RWPE1 (cell line): ENCODE measurements around the gene CA14.
A peak's percentile ranks its signal among the peaks of the same experiment; 100 is the strongest.
"Not testable (repeated sequence)": the region's sequence is repeated elsewhere in the genome, so short reads cannot be mapped to it uniquely, and the experiment has no call there.

Experiments used
- CTCF ChIA-PET: fragments of 350-600 bp; sonication (Branson Sonifier 250); formaldehyde crosslinking; extraction: SDS; loops from one replicate; lab custom pipeline; 2021; lab: Yijun Ruan, JAX
- POLR2A ChIA-PET: fragments of 400-600 bp; formaldehyde crosslinking; extraction: SDS; loops from one replicate; lab custom pipeline; 2020; ENCODE audit warnings: antibody characterized with exemption; ENCODE audit not compliant: low non-redundant PET; lab: Yijun Ruan, JAX
- DNase-seq: peaks from one replicate; pipeline ENCODE4 v3.0.0; 2012; ENCODE audit warnings: low spot score
- H3K27ac ChIP-seq: fragments of 450-650 bp; 2 replicates; pipeline ENCODE4 v1.5.1; 2017
- TF ChIP-seq, protein P1 (sequence below): fragments of 450-650 bp; conservative IDR thresholded peaks from 2 replicates; pipeline ENCODE4 v1.5.1; 2017; ENCODE audit warnings: low read depth, mild to moderate bottlenecking

Gene CA14

DNA sequence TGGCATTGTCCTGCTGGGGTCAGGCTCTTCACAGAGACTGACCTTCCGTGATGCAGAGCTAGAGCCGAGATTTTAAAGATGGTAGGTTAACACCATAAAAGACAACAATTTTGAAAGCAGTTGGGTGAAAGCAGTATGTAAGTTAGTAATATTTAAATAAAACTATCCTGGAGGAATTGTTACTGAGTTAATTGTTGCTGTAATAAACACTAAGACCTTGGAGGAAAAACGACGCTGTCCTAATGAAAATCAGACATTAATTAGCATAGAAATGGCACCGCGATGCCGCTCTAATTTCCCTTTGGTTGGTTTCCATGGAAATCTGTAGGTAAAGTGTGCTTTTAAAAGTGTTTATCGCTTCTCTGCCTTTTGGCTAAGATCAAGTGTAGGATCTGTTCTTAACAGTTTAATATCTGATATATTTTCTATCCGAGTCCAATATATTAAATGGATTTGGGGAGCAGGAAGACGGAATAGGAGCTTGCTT lies 20.9 kb upstream of the CA14 start:
- CTCF ChIA-PET: no interaction called here
- peak overlapping the region; percentile 96 for H3K27ac ChIP-seq
- POLR2A ChIA-PET: no interaction called here
- DNase-seq: no peak
- TF ChIP-seq, protein P1, sequence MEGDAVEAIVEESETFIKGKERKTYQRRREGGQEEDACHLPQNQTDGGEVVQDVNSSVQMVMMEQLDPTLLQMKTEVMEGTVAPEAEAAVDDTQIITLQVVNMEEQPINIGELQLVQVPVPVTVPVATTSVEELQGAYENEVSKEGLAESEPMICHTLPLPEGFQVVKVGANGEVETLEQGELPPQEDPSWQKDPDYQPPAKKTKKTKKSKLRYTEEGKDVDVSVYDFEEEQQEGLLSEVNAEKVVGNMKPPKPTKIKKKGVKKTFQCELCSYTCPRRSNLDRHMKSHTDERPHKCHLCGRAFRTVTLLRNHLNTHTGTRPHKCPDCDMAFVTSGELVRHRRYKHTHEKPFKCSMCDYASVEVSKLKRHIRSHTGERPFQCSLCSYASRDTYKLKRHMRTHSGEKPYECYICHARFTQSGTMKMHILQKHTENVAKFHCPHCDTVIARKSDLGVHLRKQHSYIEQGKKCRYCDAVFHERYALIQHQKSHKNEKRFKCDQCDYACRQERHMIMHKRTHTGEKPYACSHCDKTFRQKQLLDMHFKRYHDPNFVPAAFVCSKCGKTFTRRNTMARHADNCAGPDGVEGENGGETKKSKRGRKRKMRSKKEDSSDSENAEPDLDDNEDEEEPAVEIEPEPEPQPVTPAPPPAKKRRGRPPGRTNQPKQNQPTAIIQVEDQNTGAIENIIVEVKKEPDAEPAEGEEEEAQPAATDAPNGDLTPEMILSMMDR: 0 out of 2 replicates have a peak, but pooled peaks have one; percentile 11

DNA sequence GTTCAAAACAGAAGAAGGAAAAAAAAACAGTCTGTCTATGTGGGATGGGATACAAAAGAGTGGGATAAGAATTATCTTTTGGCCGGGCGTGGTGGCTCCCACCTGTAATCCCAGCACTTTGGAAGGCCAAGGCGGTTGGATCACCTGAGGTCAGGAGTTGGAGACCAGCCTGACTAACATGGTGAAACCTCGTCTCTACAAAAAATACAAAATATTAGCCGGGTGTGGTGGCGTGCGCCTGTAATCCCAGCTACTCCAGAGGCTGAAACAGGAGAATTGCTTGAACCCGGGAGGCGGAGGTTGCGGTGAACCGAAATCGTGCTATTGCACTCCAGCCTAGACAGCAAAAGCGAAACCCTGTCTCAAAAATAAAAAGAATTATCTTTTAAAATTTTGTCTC lies 20.4 kb upstream of the CA14 start:
- DNase-seq, CTCF ChIA-PET, POLR2A ChIA-PET: not testable (repeated sequence)
- H3K27ac ChIP-seq: peak overlapping the region; percentile 96

DNA sequence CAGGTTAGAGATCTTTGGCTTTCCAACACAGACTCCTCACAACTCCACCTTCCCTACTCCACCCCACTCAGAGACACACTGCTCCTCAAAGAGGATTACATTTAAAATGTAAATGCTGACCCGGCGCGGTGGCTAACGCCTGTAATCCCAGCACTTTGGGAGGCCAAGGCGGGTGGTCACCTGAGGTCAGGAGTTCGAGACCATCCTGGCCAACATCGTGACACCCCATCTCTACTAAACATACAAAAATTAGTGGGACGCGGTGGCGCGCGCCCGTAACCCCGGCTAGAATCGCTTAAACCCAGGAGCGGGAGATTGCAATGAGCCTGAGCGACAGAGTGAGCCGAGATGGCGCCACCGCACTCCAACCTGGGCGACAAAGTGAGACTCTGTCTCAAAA lies 19.8 kb upstream of the CA14 start:
- POLR2A ChIA-PET: no interaction called here
- DNase-seq: no peak
- TF ChIP-seq, protein P1: no peak
- CTCF ChIA-PET: no interaction called here
- no peak overlapping the region for H3K27ac ChIP-seq

DNA sequence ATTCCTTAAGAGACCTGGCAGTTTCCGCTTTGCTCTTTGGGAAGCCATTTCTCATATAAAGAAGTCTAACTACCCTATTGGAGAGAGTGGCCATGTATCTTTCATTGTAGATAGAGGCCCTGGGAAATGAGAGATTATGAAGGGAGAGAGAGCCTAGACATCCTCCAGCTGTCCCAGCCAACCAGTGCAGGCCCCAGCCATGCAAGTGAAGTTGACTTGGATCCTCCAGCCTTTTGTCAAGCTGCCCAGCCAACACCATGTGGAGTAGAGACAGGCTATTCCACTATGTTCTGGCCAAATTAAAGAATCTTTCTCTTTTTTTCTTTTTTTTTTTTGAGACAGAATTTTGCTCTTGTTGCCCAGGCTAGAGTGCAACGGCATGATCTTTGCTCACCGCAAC lies 14.6 kb upstream of the CA14 start:
- no peak overlapping the region for H3K27ac ChIP-seq
- TF ChIP-seq, protein P1: no peak
- no peak for DNase-seq
- POLR2A ChIA-PET: no interaction called here
- CTCF ChIA-PET: no interaction called here

DNA sequence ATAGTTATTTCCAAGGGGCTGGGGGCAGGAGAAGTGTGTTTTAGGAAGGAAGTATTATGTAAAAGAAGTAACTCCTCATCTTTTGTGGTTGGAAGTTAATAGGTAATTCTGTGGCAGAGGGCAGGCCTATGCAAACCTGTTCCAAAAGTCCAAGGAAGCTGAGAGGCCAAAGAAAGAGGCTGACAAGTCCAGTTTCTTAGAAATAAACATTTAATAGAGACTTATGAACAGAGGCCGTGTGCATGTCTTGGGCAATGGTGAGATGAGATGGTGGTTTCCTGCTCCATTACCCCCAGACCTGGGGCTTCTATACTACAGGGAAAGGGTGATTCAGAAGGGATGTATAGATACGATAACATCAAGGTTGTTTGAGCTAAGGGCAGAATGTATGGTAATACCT lies 7.6 kb upstream of the CA14 start:
- no peak overlapping the region for H3K27ac ChIP-seq
- POLR2A ChIA-PET: no interaction called here
- no peak for DNase-seq
- TF ChIP-seq, protein P1: no peak
- CTCF ChIA-PET: no interaction called here

DNA sequence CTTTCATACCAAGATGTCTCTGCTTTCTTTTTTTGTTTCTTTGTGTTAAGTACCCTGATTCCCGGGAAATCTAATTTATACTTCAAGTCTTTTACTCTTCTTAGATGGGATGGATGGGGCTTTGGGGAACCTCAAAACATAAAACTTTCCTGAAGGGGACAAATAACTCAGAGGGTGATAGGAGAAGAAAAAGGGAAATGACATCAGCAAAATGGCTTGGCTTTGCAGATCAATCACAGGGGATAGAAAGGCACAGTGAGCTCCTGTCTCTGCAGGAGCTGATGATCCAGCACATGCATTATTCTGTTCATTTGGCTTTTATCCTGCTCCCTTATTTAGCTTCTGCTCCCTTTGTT lies 1.4 kb upstream of the CA14 start:
- POLR2A ChIA-PET: no interaction called here
- CTCF ChIA-PET: interaction anchor here (0.7 to 2.7 kb wide), 6 partner anchors 11 to 51 kb away, joined by 3 to 21 read pairs (median 4); partner anchors contain the start of gene CIART
- no peak for DNase-seq
- TF ChIP-seq, protein P1: no peak; the same call in 1 of the 2 replicates
- H3K27ac ChIP-seq: peak overlapping the region; percentile 63; the same call in 1 of the 2 replicates

DNA sequence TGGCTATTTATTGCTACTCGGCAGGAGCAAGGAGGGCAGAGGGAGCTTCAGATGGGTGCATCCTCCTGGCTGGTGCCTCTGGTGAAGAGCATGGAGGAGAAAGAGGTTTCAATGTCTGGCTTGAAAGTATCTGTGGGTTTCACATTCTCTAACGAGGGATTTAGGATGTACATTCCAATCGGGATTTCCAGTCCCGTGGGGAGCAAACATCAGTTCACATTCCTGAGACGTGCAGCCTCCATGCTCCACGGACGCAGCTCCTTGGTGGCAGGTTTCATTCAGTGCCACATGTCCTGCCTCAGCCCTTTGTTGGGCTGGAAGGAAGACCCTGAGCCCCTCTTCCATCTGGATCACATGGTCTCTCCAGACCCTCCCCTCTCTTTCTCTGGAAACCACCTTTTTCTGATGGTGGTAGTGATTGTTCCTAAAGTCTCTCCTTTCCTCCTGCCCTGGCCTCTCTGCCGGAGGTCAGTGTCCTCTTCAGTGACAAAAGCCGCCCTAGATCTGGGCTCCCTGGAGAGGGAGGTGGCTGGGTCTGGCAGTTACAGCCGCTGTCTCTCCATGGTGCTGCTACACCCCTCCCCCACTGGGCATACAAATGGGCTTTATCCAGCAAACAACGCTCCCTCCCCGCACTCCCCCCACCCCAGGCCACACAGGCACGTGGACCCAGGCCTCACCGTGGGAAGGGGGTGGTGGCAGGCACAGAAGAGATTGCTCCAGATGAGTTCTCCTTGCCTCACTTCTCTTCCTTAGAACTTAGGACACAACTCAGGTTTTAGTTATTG lies 826 bp upstream of the CA14 start:
- ChIA-PET CTCF (interaction anchor here (0.7 to 2.7 kb wide), 6 partner anchors 11 to 50 kb away, joined by 3 to 21 read pairs (median 4); partner anchors contain the start of gene CIART), POLR2A (no interaction called here)
- TF ChIP-seq, protein P1: no peak
- DNase-seq: no peak
- H3K27ac ChIP-seq: peak overlapping the region; percentile 16; the same call in 1 of the 2 replicates
